ENCODE data around the gene ADGRB2.

DNA sequence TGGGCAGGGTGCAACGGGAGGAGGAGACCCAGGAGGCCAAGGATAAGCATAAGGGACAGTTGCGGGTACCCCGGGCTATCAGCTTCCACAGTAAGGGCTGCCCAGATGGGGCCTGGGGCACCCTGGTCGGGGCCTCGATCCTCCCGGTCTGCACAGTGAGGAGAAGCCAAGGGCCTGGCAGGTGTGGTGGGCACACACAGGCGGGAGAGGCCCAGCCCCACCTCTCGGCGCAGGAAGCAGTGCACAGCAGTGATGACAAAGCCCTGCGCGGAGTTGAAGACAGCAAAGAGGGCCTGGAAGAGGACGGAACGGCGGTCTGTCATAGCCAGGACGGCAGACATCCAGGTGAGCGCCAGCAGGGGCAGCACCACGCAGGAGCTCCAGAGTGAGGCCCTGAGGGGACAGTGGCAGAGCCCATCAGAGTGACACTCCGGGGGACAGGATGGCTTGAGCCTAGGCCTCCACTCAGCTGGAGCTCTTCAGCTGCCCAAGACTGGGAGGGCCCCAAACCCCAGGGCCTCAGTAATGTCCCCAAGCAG, 31.3 kb downstream of the ADGRB2 start:
- TF ChIP-seq POLR2A (IDR thresholded peaks at IDR 0.05) (no peak), POLR2AphosphoS5 (IDR thresholded peaks at IDR 0.05) (no peak)
- TF ChIP-seq, protein P1, sequence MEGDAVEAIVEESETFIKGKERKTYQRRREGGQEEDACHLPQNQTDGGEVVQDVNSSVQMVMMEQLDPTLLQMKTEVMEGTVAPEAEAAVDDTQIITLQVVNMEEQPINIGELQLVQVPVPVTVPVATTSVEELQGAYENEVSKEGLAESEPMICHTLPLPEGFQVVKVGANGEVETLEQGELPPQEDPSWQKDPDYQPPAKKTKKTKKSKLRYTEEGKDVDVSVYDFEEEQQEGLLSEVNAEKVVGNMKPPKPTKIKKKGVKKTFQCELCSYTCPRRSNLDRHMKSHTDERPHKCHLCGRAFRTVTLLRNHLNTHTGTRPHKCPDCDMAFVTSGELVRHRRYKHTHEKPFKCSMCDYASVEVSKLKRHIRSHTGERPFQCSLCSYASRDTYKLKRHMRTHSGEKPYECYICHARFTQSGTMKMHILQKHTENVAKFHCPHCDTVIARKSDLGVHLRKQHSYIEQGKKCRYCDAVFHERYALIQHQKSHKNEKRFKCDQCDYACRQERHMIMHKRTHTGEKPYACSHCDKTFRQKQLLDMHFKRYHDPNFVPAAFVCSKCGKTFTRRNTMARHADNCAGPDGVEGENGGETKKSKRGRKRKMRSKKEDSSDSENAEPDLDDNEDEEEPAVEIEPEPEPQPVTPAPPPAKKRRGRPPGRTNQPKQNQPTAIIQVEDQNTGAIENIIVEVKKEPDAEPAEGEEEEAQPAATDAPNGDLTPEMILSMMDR (IDR thresholded peaks at IDR 0.05): no peak

All from suprapubic skin (tissue), 4 donors.